GM20000 (cell line): Measurements from ENCODE around the gene OR2B3.

Source experiments
- DNase-seq: peaks from one replicate; pipeline ENCODE4 v3.0.0; 2012; ENCODE audit warnings: low spot score
- CTCF ChIP-seq: IDR thresholded peaks from 2 replicates; pipeline ENCODE4 v1.5.1; 2012; ENCODE audit warnings: mild to moderate bottlenecking, control low read depth; ENCODE audit errors: extremely low read depth, missing control alignments

OR2B3 gene

GRCh38 chr6:29051680-29052079 lies 35.4 kb downstream of the OR2B3 start:
- DNase-seq = no peak
- no peak for TF ChIP-seq CTCF

- no peak for DNase-seq
- no peak for TF ChIP-seq CTCF
These were observed 42.0 kb downstream of the OR2B3 start, which contains the start of gene OR2W1 for GRCh38 chr6:29045075-29045474. Gene OR2W1 (minus strand): TSS chr6:29045175. CDS start chr6:29045175, 0 bp downstream.
